ENCODE measurements around the gene NPPB. TPM values are rescaled to one million over a fixed set of nuclear protein-coding genes. Genes with fewer than 3 reads are reported as not detected.

NPPB gene
- polyA plus RNA-seq, 3 donors: not detected

GRCh38 chr1:11860587-11860986 is 1.8 kb upstream of the NPPB start:
- no peak for DNase-seq (ENCODE audit: extremely low read depth in 1 of 11, low read depth in 9 of 11, low spot score in 4 of 11)

GRCh38 chr1:11860083-11860482 is 1.3 kb upstream of the NPPB start:
- DNase-seq (ENCODE audit: extremely low read depth in 1 of 11, low read depth in 9 of 11, low spot score in 4 of 11): no peak

GRCh38 chr1:11858968-11859871 is 475 bp upstream of the NPPB start:
- DNase-seq (ENCODE audit: extremely low read depth in 1 of 11, low read depth in 9 of 11, low spot score in 4 of 11): peak in 9 of 11 donors; percentile 58 to 78 (median 75)

GRCh38 chr1:11858158-11858557 is 587 bp downstream of the NPPB start:
- no peak for DNase-seq (ENCODE audit: extremely low read depth in 1 of 11, low read depth in 9 of 11, low spot score in 4 of 11)

DNA sequence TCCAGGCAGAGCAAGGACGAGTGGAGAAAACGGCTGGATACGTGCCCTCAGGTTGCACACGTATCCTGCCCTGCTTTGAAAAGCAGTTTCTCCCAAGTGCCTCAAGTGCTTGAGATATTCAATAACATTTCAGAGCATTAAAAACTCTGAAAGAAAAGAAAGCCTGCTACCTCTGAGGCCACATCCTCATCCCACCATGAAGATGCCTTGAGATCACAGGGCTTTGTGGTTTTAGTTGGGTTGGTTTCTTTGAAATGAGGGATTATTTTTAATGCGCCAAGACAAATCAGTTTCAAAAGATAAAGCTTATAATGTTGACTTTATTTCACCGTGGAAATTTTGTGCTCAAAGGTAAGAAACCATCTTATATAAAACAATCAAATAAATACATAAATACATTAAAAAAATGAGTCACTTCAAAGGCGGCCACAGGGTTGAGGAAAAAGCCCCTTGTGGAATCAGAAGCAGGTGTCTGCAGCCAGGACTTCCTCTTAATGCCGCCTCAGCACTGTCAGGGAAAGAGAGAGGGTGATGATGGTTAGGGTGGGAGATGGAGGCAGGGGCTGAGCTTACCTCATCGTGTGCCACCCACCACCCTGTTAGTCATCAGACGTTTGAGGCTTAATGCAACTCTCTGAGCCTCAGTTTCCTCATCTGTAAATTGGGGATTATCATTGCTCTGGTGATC is 1.4 kb downstream of the NPPB start:
- no peak for DNase-seq (ENCODE audit: extremely low read depth in 1 of 11, low read depth in 9 of 11, low spot score in 4 of 11)

GRCh38 chr1:11856698-11857097 is 2.0 kb downstream of the NPPB start:
- no peak for DNase-seq (ENCODE audit: extremely low read depth in 1 of 11, low read depth in 9 of 11, low spot score in 4 of 11)

GRCh38 chr1:11855430-11855829 is 3.3 kb downstream of the NPPB start:
- no peak for DNase-seq (ENCODE audit: extremely low read depth in 1 of 11, low read depth in 9 of 11, low spot score in 4 of 11)

DNA sequence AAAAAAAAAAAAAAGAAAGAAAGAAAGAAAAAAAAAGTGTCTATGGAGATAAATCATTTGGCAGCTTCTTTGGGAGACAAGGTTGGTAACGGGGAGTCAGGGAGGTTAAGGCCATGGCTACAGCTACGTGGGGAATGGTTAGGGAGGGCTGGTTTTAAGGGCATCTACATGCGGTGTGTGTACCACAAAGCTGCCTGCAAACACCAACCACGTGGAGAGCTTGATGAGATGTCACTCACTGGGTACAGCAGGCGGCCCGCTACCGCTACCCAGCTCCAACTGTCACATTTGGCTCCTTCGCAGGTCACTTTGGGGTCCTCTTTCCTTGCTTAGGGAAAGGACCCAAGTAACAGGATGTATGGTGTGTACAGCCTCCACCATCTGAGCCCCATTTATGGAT is 4.2 kb downstream of the NPPB start:
- DNase-seq (ENCODE audit: extremely low read depth in 1 of 11, low read depth in 9 of 11, low spot score in 4 of 11): no peak

DNA sequence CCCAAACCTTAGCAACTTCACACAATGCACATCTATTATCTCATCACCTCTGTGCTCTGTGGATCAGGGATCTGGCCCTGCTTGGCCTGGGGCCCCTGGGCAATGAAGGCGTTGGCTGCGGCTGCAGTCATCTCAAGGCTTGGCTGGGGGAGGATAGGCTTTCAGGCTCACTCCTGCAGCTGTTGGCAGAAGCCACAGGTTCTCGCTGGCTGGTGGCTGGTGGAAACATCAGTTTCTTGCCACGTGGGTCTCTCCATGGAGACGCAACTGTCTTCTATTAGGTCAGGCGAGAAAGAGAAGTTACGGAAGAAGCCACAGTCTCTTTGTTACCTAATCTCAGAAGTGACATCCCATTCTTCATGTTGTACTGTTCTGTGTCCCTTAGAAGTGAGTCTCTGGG is 7.6 kb downstream of the NPPB start:
- DNase-seq (ENCODE audit: extremely low read depth in 1 of 11, low read depth in 9 of 11, low spot score in 4 of 11): no peak

DNA sequence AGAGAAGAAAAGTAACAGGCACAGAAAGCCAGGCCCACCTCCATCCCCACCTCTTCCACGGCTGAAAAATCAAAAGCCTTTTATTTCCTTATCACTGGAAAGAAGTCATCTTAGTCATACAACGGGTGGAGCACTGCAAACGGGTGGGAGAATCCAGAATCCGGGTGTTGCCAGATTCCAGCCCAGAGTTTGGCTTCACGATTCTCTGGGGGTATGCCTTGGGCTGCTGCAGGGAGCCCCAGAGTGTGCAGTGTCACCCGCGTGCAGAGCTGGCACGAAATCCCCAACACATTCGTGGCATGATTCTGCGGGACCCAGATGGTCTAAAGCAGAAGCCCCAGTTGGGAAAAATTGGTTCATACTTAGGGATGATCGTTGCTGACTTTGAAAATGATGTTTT is 8.6 kb downstream of the NPPB start:
- DNase-seq (ENCODE audit: extremely low read depth in 1 of 11, low read depth in 9 of 11, low spot score in 4 of 11): no peak

DNA sequence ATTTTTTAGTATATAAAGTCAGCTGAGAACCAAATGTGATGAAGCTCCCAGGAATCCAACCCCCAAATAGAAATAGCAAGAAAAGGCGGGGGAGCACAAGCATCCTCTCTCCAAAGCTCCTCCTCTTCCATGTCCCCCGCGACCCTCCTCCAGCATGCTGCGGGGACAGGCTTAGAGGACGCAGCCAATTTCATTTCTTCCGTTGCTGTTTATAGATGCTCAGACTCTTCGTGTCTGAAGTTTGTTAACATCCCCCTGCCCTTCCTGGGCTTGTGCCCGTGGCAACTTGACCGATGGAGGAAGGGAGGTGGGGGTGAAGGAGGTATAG is 10.4 kb downstream of the NPPB start:
- DNase-seq (ENCODE audit: extremely low read depth in 1 of 11, low read depth in 9 of 11, low spot score in 4 of 11): no peak

DNA sequence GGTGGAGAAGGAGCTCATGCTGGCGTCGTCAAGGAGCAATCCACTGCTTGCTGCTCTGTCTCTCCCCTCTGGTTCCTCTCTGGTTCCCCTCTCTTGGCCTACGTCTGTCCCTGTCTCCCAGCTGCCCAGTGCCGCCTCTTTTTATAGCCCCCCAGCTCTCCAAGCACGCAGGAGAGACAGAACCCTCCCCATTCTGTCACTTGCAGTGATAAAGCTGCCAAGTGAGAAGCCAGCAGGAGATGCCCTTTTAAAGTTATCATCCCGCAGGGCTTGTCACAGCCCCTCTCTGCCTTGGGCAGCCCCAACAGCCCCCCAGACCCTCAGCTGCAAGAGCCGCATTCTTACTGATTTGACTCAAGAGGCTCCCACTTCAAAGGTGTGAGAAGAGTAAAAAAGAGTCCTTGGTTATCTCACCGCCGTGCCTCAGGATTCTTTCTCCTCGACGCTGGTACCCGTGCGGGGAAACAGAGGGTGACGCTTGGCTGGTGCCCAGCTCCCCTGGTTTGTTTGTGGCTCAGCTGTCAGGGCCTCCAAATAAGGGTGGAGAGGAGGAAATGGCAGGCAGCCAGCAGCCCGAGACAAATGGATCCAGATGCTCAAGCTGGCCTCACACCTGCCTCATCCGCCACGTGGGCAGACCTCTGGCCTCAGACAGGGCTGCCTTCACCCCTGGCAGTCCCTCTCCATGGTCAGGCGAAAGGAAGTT is 10.9 kb downstream of the NPPB start, which contains the start of gene NPPA:
Gene NPPA (minus strand): TSS at position 117 of the 706 bp plus-strand sequence. CDS start 99 bp downstream, at position 18.
- no peak for DNase-seq (ENCODE audit: extremely low read depth in 1 of 11, low read depth in 9 of 11, low spot score in 4 of 11)

DNA sequence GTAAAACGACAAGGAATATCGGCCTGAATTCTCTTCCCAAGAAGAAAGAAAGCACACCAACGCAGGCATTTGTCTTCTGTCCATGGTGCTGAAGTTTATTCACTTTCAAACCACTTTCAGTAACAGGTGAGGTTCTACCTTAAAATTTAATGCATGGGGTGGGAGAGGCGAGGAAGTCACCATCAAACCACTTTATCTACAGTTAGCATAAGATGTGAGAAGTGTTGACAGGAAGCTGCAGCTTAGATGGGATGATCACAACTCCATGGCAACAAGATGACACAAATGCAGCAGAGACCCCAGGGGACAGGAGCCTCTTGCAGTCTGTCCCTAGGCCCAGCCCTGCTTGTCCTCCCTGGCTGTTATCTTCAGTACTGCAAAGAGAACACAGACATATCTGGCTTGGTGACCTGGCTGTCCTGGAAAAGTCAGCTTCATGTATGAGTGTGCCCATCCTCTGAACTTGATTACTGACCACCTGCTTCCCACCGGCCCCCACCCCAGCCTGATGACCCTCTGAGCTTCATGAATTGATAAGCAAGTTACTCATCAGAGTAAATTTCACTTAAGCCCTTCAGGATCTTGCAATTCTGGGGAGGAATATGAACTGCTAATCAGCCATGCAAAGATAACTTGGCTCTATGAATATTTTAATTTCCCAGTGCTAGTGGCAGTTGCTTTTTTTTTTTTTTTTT is 13.0 kb downstream of the NPPB start:
- DNase-seq (ENCODE audit: extremely low read depth in 1 of 11, low read depth in 9 of 11, low spot score in 4 of 11): peak in 6 of 11 donors; percentile 30 to 58 (median 41)

DNA sequence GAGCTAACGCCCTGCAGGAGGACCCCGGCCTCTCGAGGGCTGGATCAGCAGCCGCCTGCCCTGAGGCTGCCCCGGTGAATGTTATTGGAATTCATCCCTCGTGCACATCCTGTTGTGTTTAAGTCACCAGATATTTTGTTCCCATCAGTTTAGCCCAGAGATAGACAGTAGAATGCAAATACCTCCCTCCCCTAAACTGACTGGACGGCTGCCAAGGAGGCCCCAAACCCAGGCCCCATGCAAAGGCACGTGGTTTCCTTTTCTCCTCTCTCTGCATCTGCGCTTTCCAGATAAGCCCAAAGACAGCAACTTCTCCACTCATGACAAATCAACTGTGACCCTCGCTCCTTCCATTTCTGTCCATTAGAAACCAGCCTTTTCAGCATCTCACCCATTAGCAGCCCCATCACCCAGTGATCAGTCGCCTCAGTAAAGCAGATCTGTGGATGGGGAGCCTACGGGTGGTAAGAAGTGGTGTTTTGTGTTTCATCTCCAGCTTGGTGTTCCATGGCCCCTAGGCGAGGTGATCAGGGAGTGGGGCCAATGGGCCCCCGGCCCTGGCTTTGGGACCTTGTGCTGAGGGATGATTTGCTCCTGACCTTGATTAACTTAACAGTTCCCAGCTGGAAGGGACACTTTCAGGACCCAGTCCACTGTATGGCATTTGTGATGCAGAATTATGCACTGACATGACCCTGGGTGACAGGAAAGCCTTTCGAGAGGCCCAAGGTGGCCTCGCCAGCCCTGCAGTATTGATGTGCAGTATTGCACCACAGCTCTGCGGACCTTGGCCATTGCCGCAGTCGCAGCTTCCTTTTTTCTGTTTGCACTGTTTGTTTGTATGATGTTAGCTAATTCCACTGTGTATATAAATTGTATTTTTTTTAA is 16.3 kb downstream of the NPPB start:
- peak in 3 of 11 donors; percentile 20 to 40 (median 27) for DNase-seq (ENCODE audit: extremely low read depth in 1 of 11, low read depth in 9 of 11, low spot score in 4 of 11)

- DNase-seq (ENCODE audit: extremely low read depth in 1 of 11, low read depth in 9 of 11, low spot score in 4 of 11): no peak
Observed at GRCh38 chr1:11841245-11842153, 17.2 kb downstream of the NPPB start.

DNA sequence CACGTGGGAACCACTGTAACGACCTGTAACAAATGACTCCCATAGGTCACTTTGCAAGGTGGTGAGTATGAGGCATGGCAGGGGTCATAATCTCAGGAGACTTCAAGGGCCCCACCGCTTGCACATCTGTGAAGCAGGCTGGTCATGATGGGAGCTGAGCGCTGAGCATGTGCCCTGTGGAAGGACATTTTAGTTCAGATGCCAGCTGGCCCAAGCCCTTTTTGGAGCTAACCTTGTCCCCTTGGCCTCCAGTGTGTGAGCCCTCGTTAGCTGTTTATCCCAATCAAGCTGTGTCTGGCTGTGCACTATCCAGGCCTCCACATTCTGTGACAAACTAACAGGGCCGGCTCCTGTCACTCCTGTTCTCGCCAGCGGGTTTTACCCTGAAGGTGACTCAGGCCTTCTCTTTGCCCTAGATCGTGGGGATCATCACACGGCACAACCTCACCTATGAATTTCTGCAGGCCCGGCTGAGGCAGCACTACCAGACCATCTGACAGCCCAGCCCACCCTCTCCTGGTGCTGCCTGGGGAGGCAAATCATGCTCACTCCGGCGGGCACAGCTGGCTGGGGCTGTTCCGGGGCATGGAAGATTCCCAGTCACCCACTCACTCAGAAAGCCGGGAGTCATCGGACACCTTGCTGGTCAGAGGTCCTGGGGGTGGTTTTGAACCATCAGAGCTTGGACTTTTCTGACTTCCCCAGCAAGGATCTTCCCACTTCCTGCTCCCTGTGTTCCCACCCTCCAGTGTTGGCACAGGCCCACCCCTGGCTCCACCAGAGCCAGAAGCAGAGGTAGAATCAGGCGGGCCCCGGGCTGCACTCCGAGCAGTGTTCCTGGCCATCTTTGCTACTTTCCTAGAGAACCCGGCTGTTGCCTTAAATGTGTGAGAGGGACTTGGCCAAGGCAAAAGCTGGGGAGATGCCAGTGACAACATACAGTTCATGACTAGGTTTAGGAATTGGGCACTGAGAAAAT is 18.7 kb downstream of the NPPB start:
- no peak for DNase-seq (ENCODE audit: extremely low read depth in 1 of 11, low read depth in 9 of 11, low spot score in 4 of 11)

All from renal cortex interstitium (tissue), 11 donors.